HG03571 (cell line): ENCODE results near the gene ZBTB17.
"Not testable (repeated sequence)": the region's sequence is repeated elsewhere in the genome, so short reads cannot be mapped to it uniquely, and the experiment has no call there.

Experiments used
- ATAC-seq: cut with Tn5 transposase; IDR thresholded peaks from one replicate; pipeline ENCODE4 v1.9.1; 2021; ENCODE audit not compliant: unreplicated experiment

The ZBTB17 gene

DNA sequence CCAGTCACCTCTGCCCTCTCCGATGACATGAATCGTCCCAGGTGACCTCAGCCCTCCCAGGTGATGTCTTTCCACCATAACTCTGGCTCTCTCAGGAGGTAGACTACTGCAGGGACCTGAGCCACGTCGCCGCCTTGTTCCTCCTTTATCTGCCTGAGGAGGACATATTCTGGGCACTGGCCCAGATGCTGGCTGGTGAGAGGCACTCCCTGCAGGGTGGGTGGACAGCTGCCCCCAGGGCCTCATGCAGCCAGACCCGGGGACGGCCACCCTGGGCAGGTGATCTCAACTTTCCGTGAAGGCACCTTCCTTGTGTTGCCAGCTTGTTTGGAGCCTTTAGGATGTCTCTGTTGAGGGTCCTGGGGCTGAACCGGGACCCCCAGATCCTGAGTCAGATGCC, 13.9 kb upstream of the ZBTB17 start:
- ATAC-seq, result no peak

DNA sequence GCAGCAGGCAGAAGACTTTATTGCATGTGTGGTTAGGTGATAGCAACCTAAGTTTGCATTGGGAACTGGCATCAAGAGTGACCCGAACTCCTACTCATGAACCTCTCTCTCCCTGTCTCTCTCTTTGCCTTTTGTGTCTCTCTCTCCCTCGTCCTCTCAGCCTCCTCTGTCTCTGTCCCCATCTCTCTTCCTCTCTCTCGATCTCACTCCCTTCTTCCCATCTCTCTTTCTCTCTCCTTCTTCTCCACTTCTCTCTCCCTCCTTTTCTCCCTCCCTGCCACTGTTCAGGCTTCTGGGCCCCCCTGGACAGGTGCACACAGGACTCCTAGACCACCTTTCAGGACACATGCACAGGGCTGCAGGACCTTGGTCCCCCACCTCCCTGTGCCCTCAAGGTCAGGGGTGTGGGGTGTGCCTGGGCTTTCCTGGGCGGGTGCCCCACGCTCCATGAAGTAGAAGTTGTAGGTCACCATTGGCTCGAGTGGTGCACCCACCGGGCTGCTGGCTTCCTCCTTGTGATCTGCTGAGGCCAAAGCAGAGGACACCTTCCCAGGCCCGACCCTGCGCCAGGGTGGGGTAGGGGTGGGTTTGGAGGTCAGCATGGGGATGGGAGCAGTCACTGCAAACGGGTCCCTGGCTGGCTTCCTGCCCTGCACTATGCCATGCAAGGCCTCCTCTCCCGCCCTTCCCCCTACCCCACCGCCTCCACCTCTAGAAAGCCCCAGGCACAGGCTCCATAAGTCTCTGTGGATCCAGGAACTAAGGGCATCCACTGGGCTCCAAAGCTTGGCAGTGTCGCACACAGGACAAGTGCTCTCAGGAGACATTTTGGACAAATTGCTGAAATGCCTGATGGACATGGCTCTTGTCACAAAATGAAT, 13.2 kb upstream of the ZBTB17 start:
- ATAC-seq, result no peak

DNA sequence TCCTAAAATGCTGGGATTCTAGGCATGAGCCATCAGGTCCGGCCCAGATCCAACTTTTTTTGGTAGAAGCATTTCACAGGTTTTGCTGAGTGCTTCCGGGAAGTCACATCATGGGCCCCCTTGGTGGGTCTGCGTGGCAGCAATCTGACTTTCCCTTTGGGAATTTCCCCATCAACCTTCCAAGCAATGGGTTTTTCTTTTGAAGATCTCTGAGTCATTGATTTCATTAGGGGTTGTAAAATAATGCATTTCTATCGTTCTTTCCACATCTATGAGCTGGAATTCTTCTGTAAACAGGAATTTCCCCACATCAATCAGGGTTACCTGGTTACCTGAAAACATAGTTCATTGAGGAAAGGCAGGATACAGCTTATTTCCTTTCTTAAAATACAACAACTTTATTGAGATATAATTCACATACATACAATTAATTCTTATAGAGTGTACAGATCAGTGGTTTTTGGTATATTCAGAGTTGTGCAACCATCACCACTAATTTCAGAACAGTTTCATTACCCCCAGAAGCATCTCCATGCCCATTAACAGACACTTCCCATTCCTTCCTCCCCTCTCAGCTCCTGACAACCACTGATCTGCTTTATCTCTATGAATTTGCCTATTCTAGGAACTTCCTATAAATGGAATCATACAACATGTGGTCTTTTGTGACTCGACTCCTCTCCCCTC, 9.9 kb upstream of the ZBTB17 start:
- ATAC-seq, result no peak

DNA sequence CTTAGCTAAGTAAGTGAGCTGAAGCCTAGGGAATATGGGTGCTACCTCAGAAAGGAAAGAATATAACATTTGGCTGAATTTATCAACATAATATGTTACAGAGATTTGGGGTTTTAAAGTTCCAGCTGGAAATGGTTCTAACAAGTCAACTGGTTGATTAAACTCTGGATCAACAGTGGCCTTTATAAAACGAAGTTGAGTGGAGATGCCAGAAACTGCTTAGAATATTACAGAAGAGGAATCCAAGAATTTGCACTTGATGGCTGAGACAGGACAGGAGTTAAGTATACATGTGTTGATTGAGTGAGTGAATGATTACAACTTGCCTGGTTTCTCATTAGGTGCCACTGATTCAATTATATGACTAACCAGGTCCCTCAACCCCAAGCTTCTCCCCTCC, 7.4 kb upstream of the ZBTB17 start:
- no peak for ATAC-seq

DNA sequence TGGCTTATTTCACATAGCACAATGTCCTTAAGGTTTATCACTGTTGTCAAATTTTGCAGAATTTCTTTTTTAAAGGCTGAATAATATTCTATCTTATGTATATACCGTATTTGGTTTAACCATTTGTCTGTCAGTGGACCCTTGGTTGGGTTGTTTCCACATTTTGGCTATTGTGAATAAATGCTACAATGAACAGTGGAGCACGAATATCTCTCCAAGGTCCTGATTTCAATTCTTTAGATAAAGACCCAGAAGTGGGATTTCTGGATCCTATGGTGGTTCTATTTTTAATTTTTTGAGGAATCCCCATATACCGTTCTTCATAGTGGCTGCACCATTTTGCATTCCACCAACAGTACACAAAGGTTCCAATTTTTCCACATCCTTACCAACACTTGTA, 5.8 kb upstream of the ZBTB17 start:
- no peak for ATAC-seq

DNA sequence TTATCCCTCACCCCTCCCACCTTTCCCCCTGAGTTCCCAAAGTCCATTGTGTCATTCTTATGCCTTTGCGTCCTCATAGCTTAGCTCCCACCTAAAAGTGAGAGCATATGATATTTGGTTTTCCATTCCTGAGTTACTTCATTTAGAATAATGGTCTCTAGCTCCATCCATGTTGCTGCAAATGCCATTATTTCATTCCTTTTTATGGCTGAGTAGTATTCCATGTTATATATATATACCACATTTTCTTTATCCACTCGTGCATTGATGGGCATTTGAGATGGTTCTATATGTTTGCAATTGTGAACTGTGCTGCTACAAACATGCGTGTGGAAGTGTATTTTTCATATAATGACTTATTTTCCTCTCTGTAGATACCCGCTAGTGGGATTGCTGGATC, 2.0 kb upstream of the ZBTB17 start:
- not testable (repeated sequence) for ATAC-seq

DNA sequence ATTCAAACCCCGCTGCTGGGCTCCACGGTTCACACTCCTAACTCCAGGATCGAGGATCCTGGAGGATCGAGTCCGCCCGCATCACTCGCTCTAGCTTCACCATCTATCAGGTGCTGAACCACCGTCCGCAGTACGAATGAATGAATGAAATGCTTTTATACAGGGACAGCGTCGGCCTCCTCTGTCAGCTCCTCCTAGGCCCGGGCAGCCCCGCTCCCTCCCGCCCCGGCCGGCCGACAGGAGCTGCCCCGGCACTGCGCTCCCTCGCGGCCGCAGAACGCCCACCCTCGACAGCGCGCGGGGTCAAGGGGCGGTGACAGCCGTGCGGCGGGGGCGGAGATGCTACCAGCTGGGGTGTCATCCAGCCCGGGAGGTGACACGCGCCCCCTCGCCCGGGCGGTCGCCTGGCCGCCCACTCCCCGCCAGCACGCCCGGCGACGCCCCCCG, 520 bp downstream of the ZBTB17 start:
- ATAC-seq, result peak; percentile 52

DNA sequence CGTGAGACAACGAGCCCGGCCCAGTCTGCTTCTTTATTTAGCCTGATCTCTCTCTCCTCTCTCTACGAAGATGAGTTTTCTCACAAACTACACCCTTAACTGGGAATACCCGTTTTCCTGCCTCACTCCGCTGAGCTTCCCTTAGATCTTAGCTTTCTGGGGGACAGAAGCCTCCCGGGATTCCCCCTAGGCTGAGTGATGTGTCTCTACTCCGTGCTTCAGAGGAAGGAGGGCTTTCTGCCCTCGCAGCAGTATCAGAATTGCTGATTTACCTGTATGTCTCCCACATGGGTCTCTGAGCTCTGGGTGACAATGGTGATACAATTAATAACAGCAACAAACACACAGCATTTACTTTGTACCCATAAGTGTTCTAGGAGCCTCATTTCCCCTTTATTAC, 1.0 kb downstream of the ZBTB17 start:
- ATAC-seq, result no peak

DNA sequence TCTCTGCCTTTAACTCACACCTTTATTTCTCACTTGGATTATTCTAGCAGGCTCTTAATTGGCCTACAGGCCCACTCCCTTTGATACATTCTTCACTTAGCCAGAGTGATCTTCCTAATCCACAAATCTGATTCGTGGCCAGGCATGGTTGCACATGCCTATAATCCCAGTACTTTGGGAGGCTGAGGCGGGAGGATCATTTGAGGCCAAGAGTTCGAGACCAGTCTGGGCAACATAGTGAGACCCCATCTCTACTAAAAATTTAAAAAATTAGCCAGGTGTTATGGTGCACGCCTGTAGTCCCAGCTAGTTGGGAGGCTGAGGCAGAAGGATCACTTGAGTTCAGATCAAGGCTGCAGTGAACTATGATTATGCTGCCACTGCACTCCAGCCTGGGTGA, 2.1 kb downstream of the ZBTB17 start:
- ATAC-seq, result no peak

DNA sequence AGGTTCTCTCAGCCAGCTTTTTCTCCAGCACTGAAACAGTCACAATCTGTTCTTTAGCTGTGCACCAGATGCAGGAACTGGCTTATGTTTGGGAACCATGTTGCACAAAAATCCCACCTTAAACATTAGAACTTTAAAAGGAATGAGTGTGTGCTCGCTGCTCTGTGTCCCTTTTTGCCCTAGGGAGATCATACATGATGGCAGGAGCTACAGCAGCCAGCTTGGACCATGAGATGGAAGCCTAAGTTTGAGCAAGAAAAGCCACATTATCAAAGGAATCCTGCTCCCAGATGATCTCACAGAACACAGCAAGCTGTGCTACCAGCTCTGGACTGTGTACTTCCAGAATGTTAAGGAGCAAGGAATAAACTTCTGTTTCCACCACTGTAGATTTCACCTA, 3.5 kb downstream of the ZBTB17 start:
- no peak for ATAC-seq

DNA sequence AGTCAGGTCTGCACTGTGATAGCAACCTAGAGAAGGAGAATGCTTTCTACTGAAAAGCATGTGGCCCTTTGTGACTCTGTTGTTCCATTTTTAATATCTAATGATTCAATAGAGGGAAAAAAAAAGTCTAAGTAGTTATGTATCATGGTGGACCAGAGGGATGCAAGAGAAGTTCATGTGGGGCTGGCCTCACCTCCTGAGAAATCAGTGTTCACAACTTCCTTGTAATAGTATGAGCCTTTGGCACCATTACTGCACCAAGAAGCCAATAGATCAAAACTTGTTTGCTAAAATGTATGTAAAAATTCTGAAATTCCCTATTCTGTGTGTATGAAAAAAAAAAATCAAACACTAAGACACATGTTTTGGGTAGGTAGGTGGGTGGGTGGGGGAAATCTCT, 5.0 kb downstream of the ZBTB17 start:
- no peak for ATAC-seq

DNA sequence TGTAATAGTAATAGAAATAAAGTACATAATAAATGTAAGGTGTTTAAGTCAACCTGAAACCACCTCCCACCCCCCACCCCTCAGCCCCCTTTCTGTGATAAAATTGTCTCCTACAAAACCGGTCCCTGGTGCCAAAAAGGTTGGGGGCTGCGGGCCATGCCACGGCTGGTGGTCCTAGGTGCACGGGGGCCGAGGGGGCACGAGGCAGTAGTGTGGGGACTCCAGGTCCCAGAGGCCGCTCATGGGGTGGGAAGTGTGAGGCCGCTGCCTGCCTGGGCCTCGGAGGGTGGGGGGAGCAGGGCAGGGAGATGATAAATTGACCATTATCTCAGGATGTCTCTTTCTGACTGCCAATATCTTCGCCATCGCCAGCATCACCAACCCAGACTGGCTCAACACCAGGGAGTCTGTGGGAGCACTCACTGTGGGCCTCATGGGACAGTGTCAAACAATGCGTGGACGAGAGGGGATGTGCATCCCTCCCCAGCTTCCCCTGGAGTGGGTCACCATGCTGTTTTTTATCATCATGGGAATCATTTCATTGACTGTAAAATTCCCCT, 6.5 kb downstream of the ZBTB17 start:
- no peak for ATAC-seq

DNA sequence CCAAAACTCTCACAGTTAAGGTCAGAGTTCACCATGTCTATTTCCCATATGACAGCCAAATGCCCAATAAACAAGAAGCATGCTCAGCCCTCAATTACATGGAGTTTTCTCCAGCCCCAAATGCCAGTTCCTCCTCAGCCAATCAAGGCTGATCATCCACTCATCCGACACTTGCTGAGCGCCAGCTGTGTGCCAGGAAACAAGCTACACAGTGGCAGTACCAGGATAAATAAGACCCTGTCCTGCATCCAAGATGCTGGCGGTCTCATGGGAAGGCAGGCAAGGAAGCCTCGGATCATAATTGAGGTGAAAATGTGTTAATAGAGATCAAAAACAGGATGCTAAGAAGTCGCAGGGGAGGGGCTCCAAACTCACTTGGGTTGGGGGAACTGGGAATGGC, 7.7 kb downstream of the ZBTB17 start:
- ATAC-seq, result no peak

DNA sequence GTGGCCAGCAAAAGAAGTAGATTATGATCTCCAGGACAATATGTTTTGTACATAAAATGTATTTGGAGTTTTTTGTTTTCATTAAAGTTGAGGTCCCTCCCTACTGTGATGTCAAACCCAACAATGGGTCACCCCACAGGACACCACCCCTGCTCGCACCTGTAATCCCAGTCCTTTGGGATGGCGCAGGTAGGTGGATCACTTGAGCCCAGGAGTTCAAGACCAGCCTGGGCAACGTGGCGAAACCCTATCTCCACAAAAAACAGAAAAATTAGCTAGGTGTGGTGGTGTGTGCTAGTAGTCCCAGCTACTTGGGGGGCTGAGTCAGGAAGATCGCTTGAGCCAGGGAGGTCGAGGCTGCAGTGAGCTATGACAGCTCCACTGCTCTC, 9.0 kb downstream of the ZBTB17 start:
- ATAC-seq, result no peak

DNA sequence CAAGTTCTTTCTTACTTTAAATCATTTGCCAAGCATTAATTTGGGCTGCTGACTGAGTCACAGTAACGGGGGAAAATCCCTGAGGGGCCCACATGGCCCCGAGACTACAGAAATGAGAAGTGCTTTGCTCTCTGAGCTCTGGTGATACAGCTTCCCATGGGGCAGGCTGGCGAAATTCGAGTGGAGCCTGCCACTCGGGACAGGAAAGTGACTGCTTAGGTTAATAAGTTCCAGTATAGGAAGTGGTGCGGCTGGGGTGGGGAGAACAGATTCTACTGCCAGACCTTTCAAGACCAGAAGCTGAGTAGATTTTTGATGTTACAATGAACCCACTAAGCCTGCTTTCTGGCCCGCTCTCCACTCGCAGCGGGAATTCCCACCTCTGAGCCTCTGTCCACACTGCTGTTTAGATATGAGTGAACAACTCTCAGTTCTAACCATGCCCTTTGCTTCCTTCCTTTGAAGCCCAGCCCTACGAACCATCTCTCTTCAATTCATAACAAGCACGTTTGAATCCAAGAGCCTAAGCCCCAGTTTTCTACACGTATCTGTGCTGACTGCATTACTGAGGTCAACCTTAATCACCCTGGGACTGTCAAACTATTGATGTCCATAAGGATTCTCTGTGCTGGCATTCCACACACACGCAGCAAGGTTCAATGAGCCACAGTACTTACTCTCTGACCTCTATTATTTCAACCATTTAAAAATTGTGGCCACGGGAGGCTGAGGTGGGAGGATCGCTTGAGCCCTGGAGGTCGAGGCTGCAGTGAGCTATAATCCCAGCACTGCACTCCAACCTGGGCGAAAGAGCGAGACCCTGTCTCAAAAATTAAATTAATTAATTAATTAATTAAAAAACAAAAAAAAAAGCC, 9.6 kb downstream of the ZBTB17 start:
- ATAC-seq, result peak; percentile 68

DNA sequence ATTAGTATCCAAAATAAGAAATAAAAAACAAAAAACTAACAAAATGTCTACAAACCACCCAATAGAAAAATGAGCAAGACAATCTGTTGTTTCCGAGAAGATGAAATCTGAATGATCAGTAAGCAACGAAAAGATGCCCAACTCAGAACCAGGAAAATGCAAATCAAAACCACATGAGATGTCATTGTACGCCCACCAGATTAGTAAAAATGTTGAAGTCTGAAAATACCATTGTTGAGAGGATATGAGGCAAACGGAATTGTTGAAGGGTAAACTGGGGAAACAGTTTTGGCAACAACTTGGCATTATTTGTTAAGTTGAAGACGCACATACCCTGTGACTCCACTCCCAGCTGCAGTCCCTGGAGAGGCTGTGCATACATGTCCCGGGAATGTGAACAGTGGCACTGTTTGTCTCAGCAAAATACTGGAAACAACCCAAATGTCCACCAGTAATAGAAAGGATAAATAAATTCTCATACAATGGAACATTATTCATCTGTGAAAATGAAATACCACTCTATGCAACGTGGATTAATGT, 10.6 kb downstream of the ZBTB17 start:
- ATAC-seq, result no peak

DNA sequence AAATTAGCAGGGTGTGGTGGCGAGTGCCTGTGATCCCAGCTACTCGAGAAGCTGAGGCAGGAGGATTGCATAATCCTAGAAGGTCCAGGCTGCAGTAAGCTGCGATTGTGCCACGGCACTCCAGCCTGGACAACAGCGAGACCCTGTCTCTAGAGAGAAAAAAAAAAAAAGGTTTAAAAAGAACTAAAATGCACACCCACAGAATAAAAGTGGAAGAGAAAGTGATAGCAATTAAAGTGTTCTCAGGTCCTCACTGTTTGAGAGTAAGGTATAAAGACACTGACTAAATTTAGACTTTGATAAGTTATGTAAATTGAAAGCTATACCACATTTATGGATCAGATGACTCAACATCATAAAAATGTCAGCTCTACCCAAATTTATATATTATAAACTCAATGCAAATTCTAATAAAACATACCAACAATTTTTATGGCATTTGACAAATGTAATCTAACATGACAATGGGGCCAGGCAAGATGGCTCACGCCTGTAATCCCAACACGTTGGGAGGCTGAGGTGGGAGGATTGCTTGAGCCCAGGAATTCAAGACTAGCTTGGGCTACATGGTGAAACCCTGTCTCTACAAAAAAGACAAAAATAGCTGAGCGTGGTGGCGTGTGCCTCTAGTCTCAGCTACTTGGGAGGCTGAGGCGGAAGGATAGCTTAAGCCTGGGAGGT, 11.8 kb downstream of the ZBTB17 start:
- ATAC-seq, result peak; percentile 27

DNA sequence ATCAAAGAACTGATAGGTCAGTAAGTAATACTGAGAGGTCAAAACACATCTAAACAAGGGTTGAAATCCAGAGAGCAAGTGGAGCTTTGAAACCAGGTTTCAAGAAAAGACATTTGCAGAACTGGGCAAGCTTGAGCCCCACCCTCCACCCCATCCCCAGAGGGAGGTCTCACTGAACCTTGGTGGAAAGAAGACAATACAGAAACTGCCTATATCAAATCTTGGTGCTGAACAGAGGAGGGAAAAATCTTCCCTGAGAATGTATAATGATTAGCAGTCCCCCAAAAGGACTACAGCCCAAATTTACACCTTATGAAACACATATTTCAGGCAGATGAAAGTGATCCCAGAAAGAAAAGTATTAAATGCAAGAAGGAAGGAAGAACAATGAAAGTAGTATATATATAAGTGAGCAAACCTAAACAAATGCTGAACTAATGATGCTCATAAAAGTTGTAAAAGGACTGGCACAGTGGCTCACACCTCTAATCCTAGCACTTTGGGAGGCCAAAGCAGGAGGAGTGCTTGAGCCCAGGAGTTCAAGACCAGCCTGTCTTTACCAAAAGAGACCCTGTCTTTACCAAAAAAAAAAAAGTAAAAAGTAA, 12.4 kb downstream of the ZBTB17 start:
- no peak for ATAC-seq

DNA sequence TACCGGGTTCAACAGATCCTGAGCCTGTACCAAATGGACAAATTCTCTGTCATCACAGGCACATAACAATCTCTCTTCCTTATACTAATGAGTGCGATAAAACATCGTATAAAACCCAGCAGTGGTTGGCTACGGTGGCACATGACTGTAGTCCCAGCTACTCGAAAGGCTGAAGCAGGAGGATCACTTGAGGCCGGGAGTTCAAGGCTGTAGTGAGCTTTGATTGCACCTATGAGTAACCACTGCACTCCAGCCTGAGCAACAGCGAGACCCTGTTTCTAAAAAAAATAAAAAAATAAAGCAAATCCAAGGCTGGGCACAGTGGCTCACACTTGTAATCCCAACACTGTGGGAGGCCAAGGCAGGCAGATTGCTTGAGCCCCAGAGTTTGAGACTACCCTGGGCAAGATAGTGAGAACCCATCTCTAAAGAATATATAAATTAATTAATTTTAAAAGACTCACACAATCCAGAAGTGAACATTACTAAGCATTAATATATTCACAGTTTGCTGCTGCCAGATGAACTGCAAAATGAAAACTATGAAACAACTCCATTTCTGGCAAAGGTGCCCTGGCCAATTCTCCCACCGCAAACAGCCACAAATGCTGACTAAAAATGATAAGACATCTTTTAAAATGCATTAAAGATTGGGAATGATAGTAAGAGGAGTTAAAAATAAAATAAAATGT, 13.1 kb downstream of the ZBTB17 start:
- ATAC-seq, result no peak
